IPS DF 19.7 (cell line): ENCODE measurements around the gene LRRC4C.
A peak's percentile ranks its signal among the peaks of the same experiment; 100 is the strongest.
"Not testable (repeated sequence)": the region's sequence is repeated elsewhere in the genome, so short reads cannot be mapped to it uniquely, and the experiment has no call there.

Experiments used
- DNase-seq: peaks from one replicate; pipeline ENCODE4 v3.0.0-alpha.2; 2013; ENCODE audit warnings: low read depth, low spot score

Gene LRRC4C

GRCh38 chr11:40240284-40240683, 1219.2 kb downstream of the LRRC4C start:
- no peak for DNase-seq

GRCh38 chr11:40236526-40236925, 1222.9 kb downstream of the LRRC4C start:
- no peak for DNase-seq

- DNase-seq, result no peak
Measured at GRCh38 chr11:40235841-40236240, 1223.6 kb downstream of the LRRC4C start.

GRCh38 chr11:40230821-40231220, 1228.6 kb downstream of the LRRC4C start:
- DNase-seq, result no peak

GRCh38 chr11:40228662-40229061, 1230.8 kb downstream of the LRRC4C start:
- DNase-seq, result no peak

GRCh38 chr11:40227730-40228129, 1231.7 kb downstream of the LRRC4C start:
- DNase-seq, result no peak

GRCh38 chr11:40226654-40227053, 1232.8 kb downstream of the LRRC4C start:
- no peak for DNase-seq

GRCh38 chr11:40223596-40224330, 1235.7 kb downstream of the LRRC4C start:
- DNase-seq, result no peak

GRCh38 chr11:40219401-40219800, 1240.1 kb downstream of the LRRC4C start:
- DNase-seq, result no peak

- no peak for DNase-seq
Measured at GRCh38 chr11:40215556-40215955, 1243.9 kb downstream of the LRRC4C start.

- DNase-seq, result no peak
Measured at GRCh38 chr11:40207416-40207815, 1252.0 kb downstream of the LRRC4C start.

- peak; percentile 56 for DNase-seq
Measured at GRCh38 chr11:40204228-40204627, 1255.2 kb downstream of the LRRC4C start.

- DNase-seq, result no peak
Measured at GRCh38 chr11:40203606-40204005, 1255.8 kb downstream of the LRRC4C start.

- DNase-seq, result no peak
Measured at GRCh38 chr11:40202589-40203270, 1256.7 kb downstream of the LRRC4C start.

GRCh38 chr11:40192590-40192989, 1266.9 kb downstream of the LRRC4C start:
- not testable (repeated sequence) for DNase-seq

- no peak for DNase-seq
Measured at GRCh38 chr11:40190294-40190693, 1269.2 kb downstream of the LRRC4C start.

GRCh38 chr11:40188848-40189247, 1270.6 kb downstream of the LRRC4C start:
- no peak for DNase-seq

- no peak for DNase-seq
Measured at GRCh38 chr11:40187295-40187694, 1272.2 kb downstream of the LRRC4C start.

GRCh38 chr11:40186437-40187263, 1272.8 kb downstream of the LRRC4C start:
- no peak for DNase-seq

GRCh38 chr11:40185793-40186192, 1273.7 kb downstream of the LRRC4C start:
- DNase-seq, result no peak

GRCh38 chr11:40183073-40184064, 1276.1 kb downstream of the LRRC4C start:
- DNase-seq, result no peak
